KMS-11 (cell line): ENCODE measurements around the gene KDM3A.

Source experiments
- H2AFZ ChIP-seq: fragments of 200-600 bp; sonication (generic); 2 replicates; pipeline ENCODE4 v1.6.1; 2016; ENCODE audit warnings: antibody characterized with exemption, mixed run types, low read depth
- H3K27ac ChIP-seq: fragments of 200-600 bp; sonication (generic); 2 replicates; pipeline ENCODE4 v1.6.1; 2016; ENCODE audit warnings: mild to moderate bottlenecking, mixed run types
- H3K27me3 ChIP-seq: fragments of 200-600 bp; sonication (generic); 2 replicates; pipeline ENCODE4 v1.6.1; 2017; ENCODE audit warnings: mild to moderate bottlenecking, low read depth, mixed run types, moderate library complexity; ENCODE audit not compliant: insufficient read depth
- H3K36me3 ChIP-seq: fragments of 200-600 bp; sonication (generic); 2 replicates; pipeline ENCODE4 v1.6.1; 2017; ENCODE audit warnings: mild to moderate bottlenecking, mixed run types; ENCODE audit not compliant: insufficient read depth
- H3K4me1 ChIP-seq: fragments of 200-600 bp; sonication (generic); 2 replicates; pipeline ENCODE4 v1.6.1; 2016; ENCODE audit warnings: mild to moderate bottlenecking, low read depth, mixed run types; ENCODE audit not compliant: poor library complexity, severe bottlenecking
- H3K4me2 ChIP-seq: fragments of 200-600 bp; sonication (generic); 2 replicates; pipeline ENCODE4 v1.7.0; 2016; ENCODE audit warnings: mild to moderate bottlenecking, mixed run types
- H3K4me3 ChIP-seq: fragments of 200-600 bp; sonication (generic); IDR thresholded peaks from 2 replicates; pipeline ENCODE4 v1.6.1; 2017; ENCODE audit warnings: low read depth, low read length, mixed read lengths; ENCODE audit not compliant: insufficient read depth
- H3K79me2 ChIP-seq: fragments of 200-600 bp; sonication (generic); 2 replicates; pipeline ENCODE4 v1.6.1; 2016; ENCODE audit warnings: low read depth, mixed run types; ENCODE audit not compliant: insufficient read depth
- H3K9ac ChIP-seq: fragments of 200-600 bp; sonication (generic); 2 replicates; pipeline ENCODE4 v1.6.1; 2016; ENCODE audit warnings: mild to moderate bottlenecking, mixed run types
- H4K20me1 ChIP-seq: fragments of 200-600 bp; sonication (generic); 2 replicates; pipeline ENCODE4 v1.6.1; 2016; ENCODE audit warnings: mild to moderate bottlenecking, mixed run types; ENCODE audit not compliant: insufficient read depth
- CTCF ChIP-seq: fragments of 200-600 bp; sonication (generic); conservative IDR thresholded peaks from 2 replicates; pipeline ENCODE4 v1.6.1; 2017; ENCODE audit warnings: low read depth, mild to moderate bottlenecking, antibody characterized with exemption, low read length, moderate library complexity, mixed read lengths

The KDM3A gene

DNA sequence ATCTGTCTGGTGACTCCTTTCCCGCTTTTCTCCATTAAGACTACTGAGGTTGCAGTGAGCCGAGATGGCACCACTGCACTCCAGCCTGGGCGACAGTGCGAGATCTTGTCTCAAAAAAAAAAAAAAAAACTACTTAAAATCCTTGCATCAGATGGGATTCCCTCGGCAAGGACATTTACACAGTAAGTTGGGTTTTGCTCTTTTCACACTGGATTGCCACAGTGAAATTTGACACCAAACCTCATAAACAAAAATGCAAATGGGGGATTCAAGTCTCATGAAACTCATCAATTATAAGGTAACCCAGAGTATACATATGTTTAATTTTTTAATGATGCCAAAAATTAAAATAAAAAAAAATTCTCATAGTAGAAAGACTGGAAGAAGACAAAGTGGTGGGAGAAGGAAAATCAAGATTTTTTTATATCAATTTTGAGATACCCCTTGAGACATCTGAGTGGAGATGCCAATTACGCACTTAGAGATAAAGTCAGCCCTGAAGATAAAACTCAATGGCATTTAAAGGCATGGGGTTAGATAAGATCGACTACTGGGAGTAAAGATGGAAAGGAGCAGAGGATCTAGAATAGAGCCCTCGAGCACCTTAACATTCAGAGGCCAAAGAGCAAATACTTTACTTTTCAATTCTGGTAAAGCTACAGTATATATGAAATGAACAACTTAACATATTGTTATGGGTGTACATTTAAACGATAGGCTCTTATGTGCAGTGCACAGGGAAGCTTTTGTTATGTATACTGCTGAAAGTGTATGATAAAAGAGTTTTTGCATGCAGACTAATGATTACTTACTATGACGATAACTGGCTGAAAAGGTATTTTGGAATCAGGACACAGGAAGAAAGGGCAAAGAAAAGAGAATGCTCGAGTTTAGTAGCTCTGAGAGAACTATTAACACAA is 84.5 kb downstream of the KDM3A start:
- Histone ChIP-seq H3K4me2 (no peak overlapping the region), H3K4me3 (no peak overlapping the region), H3K27me3 (no peaks in the 10 kb centered on the region), H3K36me3 (no peaks in the 10 kb centered on the region), H4K20me1 (no peaks in the 10 kb centered on the region), H3K79me2 (no peaks in the 10 kb centered on the region), H2AFZ (no peak overlapping the region), H3K9ac (no peak overlapping the region), H3K4me1 (no peaks in the 10 kb centered on the region), H3K27ac (no peak overlapping the region)
- no peak for TF ChIP-seq CTCF

DNA sequence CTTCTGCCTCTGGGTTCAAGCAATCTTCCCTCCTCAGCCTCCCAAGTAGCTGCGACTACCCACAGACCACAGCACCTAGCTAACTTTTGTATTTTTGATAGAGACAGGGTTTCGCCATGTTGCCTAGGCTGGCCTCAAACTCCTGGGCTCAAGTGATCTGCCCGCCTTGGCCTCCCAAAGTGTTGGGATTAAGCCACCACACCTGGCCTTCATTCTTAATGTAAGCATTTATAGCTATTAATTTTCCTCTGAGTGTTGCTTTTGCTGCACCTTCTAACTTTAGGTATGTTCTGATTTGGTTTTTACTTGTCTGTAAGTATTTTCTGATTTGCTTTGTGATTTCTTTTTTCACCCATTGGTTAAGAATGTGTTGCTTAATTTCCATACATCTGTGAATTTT is 92.4 kb downstream of the KDM3A start:
- Histone ChIP-seq H3K4me3 (no peak overlapping the region), H3K9ac (no peak overlapping the region), H3K36me3 (no peaks in the 10 kb centered on the region), H2AFZ (no peak overlapping the region), H3K27ac (no peak overlapping the region), H4K20me1 (no peaks in the 10 kb centered on the region), H3K4me2 (no peak overlapping the region), H3K4me1 (no peaks in the 10 kb centered on the region), H3K79me2 (no peaks in the 10 kb centered on the region), H3K27me3 (no peaks in the 10 kb centered on the region)
- TF ChIP-seq CTCF: no peak

- Histone ChIP-seq H3K27me3 (no peaks in the 10 kb centered on the region), H2AFZ (no peak overlapping the region), H3K9ac (no peak overlapping the region), H3K27ac (no peak overlapping the region), H3K79me2 (no peaks in the 10 kb centered on the region), H3K36me3 (no peaks in the 10 kb centered on the region), H3K4me2 (no peak overlapping the region), H3K4me3 (no peak overlapping the region), H3K4me1 (no peaks in the 10 kb centered on the region), H4K20me1 (no peaks in the 10 kb centered on the region)
- no peak for TF ChIP-seq CTCF
These were observed 100.2 kb downstream of the KDM3A start for GRCh38 chr2:86541334-86541733.
